ENCODE measurements around the gene GRIK4. TPM values are rescaled to one million over a fixed set of nuclear protein-coding genes. Genes with fewer than 3 reads are reported as not detected.

The GRIK4 gene
- total and polyA plus RNA-seq, 9 of the 15 experiments (the other 6 are each of a cell fraction or from before 2014, with no cell fraction given) = not detected

- Histone ChIP-seq H3K27ac (ENCODE audit: extremely low read depth, low read depth, low read length) (no peak overlapping the region), H3K27me3 (ENCODE audit: control insufficient read depth in 2 of 2, insufficient read depth in 2 of 2, low read length in 2 of 2) (peaks cover 7 to 48% of the 10 kb centered on the region in 2 experiments; a peak in 3 of 5 replicates), H3K4me3 (no peak overlapping the region), H4K20me1 (replicated peaks; ENCODE audit: control insufficient read depth, insufficient read depth, low read length) (no peaks in the 10 kb centered on the region), H3K79me2 (ENCODE audit: control insufficient read depth, insufficient read depth, low read length) (no peaks in the 10 kb centered on the region), H3K4me1 (replicated peaks in 1 of 2; ENCODE audit: control insufficient read depth in 2 of 2, insufficient read depth in 2 of 2, low read length in 2 of 2) (no peaks in the 10 kb centered on the region), H3K36me3 (ENCODE audit: control insufficient read depth, insufficient read depth, low read length) (no peaks in the 10 kb centered on the region), H3K9me1 (ENCODE audit: control insufficient read depth, insufficient read depth, low read length) (no peaks in the 10 kb centered on the region), H3K9ac (ENCODE audit: insufficient read depth in 1 of 2, low read depth in 2 of 2, low read length in 2 of 2) (no peak overlapping the region), H2AFZ (ENCODE audit: low read depth, low read length) (no peak overlapping the region), H3K9me3 (replicated peaks; ENCODE audit: control insufficient read depth, insufficient read depth, low read depth, low read length) (no peaks in the 10 kb centered on the region), H3K4me2 (ENCODE audit: insufficient read depth, low read length) (no peak overlapping the region)
- ATAC-seq = no peak
- TF ChIP-seq E2F8 (IDR thresholded peaks at IDR 0.05; ENCODE audit: low read depth, partially characterized antibody) (no peak), MECOM (CRISPR knock-in tag; IDR thresholded peaks at IDR 0.05) (no peak), SRSF3 (IDR thresholded peaks at IDR 0.05; ENCODE audit: insufficient read depth, low read length) (no peak), ZNF436 (CRISPR knock-in tag; IDR thresholded peaks at IDR 0.05) (no peak), ATF2 (CRISPR knock-in tag; IDR thresholded peaks at IDR 0.05) (no peak), NR3C1 (CRISPR knock-in tag; IDR thresholded peaks at IDR 0.05) (no peak), THAP12 (CRISPR knock-in tag; IDR thresholded peaks at IDR 0.05) (no peak), ZBTB17 (CRISPR knock-in tag; IDR thresholded peaks at IDR 0.05) (no peak), E2F4 (CRISPR knock-in tag; IDR thresholded peaks at IDR 0.05; ENCODE audit: low read depth) (no peak), RCOR1 (IDR thresholded peaks at IDR 0.05; ENCODE audit: borderline replicate concordance in 1 of 2, low read depth in 2 of 2, low read length in 2 of 2) (no peak), MEF2D (tag; conservative IDR thresholded peaks at IDR 0.05; ENCODE audit: low read depth) (no peak), HDAC3 (IDR thresholded peaks at IDR 0.05; ENCODE audit: borderline replicate concordance, partially characterized antibody) (no peak)
- CTCF ChIA-PET (ENCODE audit: low intra/inter-chr PET ratio) = no interaction called here
- intact Hi-C loops (cut with micrococcal nuclease) = no loop called here
- FAIRE-seq = no peak
- POLR2A ChIA-PET = interaction anchor here (1.0 kb wide), 1 partner anchor 9 kb away, joined by 4 read pairs; no protein-coding TSS in a partner anchor
- in situ Hi-C loops (cut with MboI) = no loop called here
- no peak for DNase-seq (ENCODE audit: extremely low read depth in 1 of 4, low spot score in 3 of 4)
- BruUV-seq (replicated peaks) = no TSS peak
- 0% methylated on average over 4 of the region's 4 CpGs for WGBS (ENCODE audit: insufficient coverage, low coverage, missing lambda C conversion rate)
Measured at GRCh38 chr11:120786206-120786735, 274.7 kb downstream of the GRIK4 start.

All from K562 (cell line).